Measurements from ENCODE around the gene KIF6.

- TF ChIP-seq EZH2 (IDR thresholded peaks at IDR 0.05; ENCODE audit: insufficient read depth, low read length) (no peak), CTCF (IDR thresholded peaks at IDR 0.05; ENCODE audit: insufficient read depth, low read depth, low read length) (no peak)
Observed at GRCh38 chr6:39294133-39294532, 431.1 kb downstream of the KIF6 start.
